HepG2 (cell line): ENCODE data around the gene PRKRIP1. TPM values are rescaled to one million over a fixed set of nuclear protein-coding genes. Genes with fewer than 3 reads are reported as not detected.

Source experiments
- BCL3 ChIP-seq: sonication (generic); formaldehyde crosslinking; IDR thresholded peaks from 2 replicates; pipeline ENCODE4 v1.5.1; 2020; ENCODE audit warnings: mild to moderate bottlenecking, missing genetic modification reagents, moderate library complexity
- CHCHD3 ChIP-seq: sonication (generic); formaldehyde crosslinking; IDR thresholded peaks from 2 replicates; pipeline ENCODE4 v1.8.0; 2022; ENCODE audit warnings: mild to moderate bottlenecking, missing genetic modification reagents, moderate library complexity
- GATAD1 ChIP-seq: IDR thresholded peaks from 2 replicates; pipeline ENCODE4 v1.6.1; 2016; ENCODE audit warnings: missing genetic modification reagents, missing compliant biosample characterization
- GMEB2 ChIP-seq: IDR thresholded peaks from 2 replicates; pipeline ENCODE4 v1.6.1; 2016; ENCODE audit warnings: missing biosample characterization, missing genetic modification reagents, low read depth
- JDP2 ChIP-seq: sonication (generic); formaldehyde crosslinking; IDR thresholded peaks from 2 replicates; pipeline ENCODE4 v1.8.1; 2022; ENCODE audit warnings: missing genetic modification reagents, borderline replicate concordance
- KAT8 ChIP-seq: IDR thresholded peaks from 2 replicates; pipeline ENCODE4 v1.6.1; 2016; ENCODE audit warnings: missing genetic modification reagents, missing compliant biosample characterization
- MAX ChIP-seq: IDR thresholded peaks from 2 replicates; pipeline ENCODE4 v1.6.1; 2012; ENCODE audit warnings: inconsistent platforms
- NAIF1 ChIP-seq: sonication (generic); formaldehyde crosslinking; IDR thresholded peaks from 2 replicates; pipeline ENCODE4 v1.5.0; 2020; ENCODE audit warnings: mild to moderate bottlenecking, missing genetic modification reagents, borderline replicate concordance
- NR2F6 ChIP-seq, 2 experiments: IDR thresholded peaks; 2 replicates each; pipeline ENCODE4 v1.6.1; 2016; ENCODE audit warnings: antibody characterized with exemption in 1 of 2, mild to moderate bottlenecking in 1 of 2
- PHF21A ChIP-seq: sonication (generic); formaldehyde crosslinking; IDR thresholded peaks from 2 replicates; pipeline ENCODE4 v1.5.0; 2020; ENCODE audit warnings: mild to moderate bottlenecking, missing genetic modification reagents
- RBFOX2 ChIP-seq: fragments of 200-400 bp; formaldehyde crosslinking; IDR thresholded peaks from 2 replicates; pipeline ENCODE4 v1.6.1; 2017; ENCODE audit warnings: low read depth, mild to moderate bottlenecking, low read length
- RFXAP ChIP-seq: sonication (generic); formaldehyde crosslinking; IDR thresholded peaks from 2 replicates; pipeline ENCODE4 v1.4.0; 2020; ENCODE audit warnings: missing genetic modification reagents, borderline replicate concordance
- RXRB ChIP-seq: IDR thresholded peaks from 2 replicates; pipeline ENCODE4 v1.6.1; 2016; ENCODE audit warnings: borderline replicate concordance, missing genetic modification reagents, missing compliant biosample characterization
- SP1 ChIP-seq, 2 experiments: fragments of 450-650 bp in 1 of 2; sonication (generic) in 1 of 2; formaldehyde crosslinking in 1 of 2; IDR thresholded peaks; 2 replicates each; pipeline versions ENCODE4 v1.4.0 to v1.6.1; 2016 to 2020; ENCODE audit warnings: missing genetic modification reagents in 1 of 2
- YY1 ChIP-seq: IDR thresholded peaks from 2 replicates; pipeline ENCODE4 v1.6.1; 2011; ENCODE audit warnings: low read length, low read depth, moderate library complexity, mild to moderate bottlenecking; ENCODE audit not compliant: insufficient read depth, insufficient replicate concordance
- ZNF772 ChIP-seq: sonication (generic); formaldehyde crosslinking; IDR thresholded peaks from 2 replicates; pipeline ENCODE4 v1.5.0; 2020; ENCODE audit warnings: mild to moderate bottlenecking, missing genetic modification reagents
- ZNF780A ChIP-seq: sonication (generic); formaldehyde crosslinking; IDR thresholded peaks from 2 replicates; pipeline ENCODE4 v1.8.0; 2022; ENCODE audit warnings: mild to moderate bottlenecking, missing genetic modification reagents, moderate library complexity
- polyA plus RNA-seq, 8 experiments: library from polyadenylated mRNA; depleted of rRNA in 3 of 8; stranded (reverse) in 7 of 8; unstranded in 1 of 8; fragments of >200 nt; fragmentation: Illumina TruSeq in 4 of 8; extraction: Trizol in 4 of 8; gene quantifications; 2 replicates each; pipeline versions ENCODE4 v1.2.1 to v1.2.3, GENCODE V29; 2011 to 2016; ENCODE audit warnings: low read depth in 4 of 8, missing spikeins in 1 of 8, mixed read lengths in 1 of 8; ENCODE audit not compliant: insufficient read depth in 1 of 8
- total RNA-seq, 5 experiments: library from RNA; depleted of rRNA; stranded (reverse); fragments of >200 nt; fragmentation: Illumina TruSeq; extraction: Trizol; gene quantifications; 2 replicates each; pipeline ENCODE4 v1.2.3, GENCODE V29; 2016; ENCODE audit warnings: low read depth in 1 of 5
- TF ChIP-seq, protein P1 (sequence below): sonication (generic); formaldehyde crosslinking; IDR thresholded peaks from 2 replicates; pipeline ENCODE4 v1.4.0; 2020; ENCODE audit warnings: missing genetic modification reagents
- TF ChIP-seq, protein P2 (sequence below), 2 experiments: sonication (generic) in 1 of 2; formaldehyde crosslinking in 1 of 2; IDR thresholded peaks; 2 replicates each; pipeline versions ENCODE4 v1.4.0 to v1.6.1; 2018 to 2020; ENCODE audit warnings: missing genetic modification reagents in 2 of 2, borderline replicate concordance in 1 of 2, low read depth in 1 of 2, mild to moderate bottlenecking in 1 of 2, missing biosample characterization in 1 of 2
- TF ChIP-seq, protein P3 (sequence below): IDR thresholded peaks from 2 replicates; pipeline ENCODE4 v1.6.1; 2016; ENCODE audit warnings: low read depth, control low read depth

Gene PRKRIP1
- total and polyA plus RNA-seq, 2 of the 13 experiments (the other 11 are each of a cell fraction or from before 2014, with no cell fraction given): 13.2 to 16.8 TPM

GRCh38 chr7:102451371-102452054, 55.4 kb downstream of the PRKRIP1 start (continued):
- TF ChIP-seq YY1 (peak; percentile 89), GATAD1 (0 out of 2 replicates have a peak, but pooled peaks have one; percentile 29), CHCHD3 (CRISPR knock-in tag) (no peak), MAX (0 out of 2 replicates have a peak, but pooled peaks have one; percentile 48), PHF21A (CRISPR knock-in tag) (peak; percentile 36; the same call in 1 of the 2 replicates), ZNF772 (CRISPR knock-in tag) (0 out of 2 replicates have a peak, but pooled peaks have one; percentile 17), GMEB2 (CRISPR knock-in tag) (no peak), RFXAP (CRISPR knock-in tag) (0 out of 2 replicates have a peak, but pooled peaks have one; percentile 47), RBFOX2 (0 out of 2 replicates have a peak, but pooled peaks have one; percentile 35), JDP2 (CRISPR knock-in tag) (no peak), NAIF1 (CRISPR knock-in tag) (no peak), ZNF780A (CRISPR knock-in tag) (no peak), RXRB (CRISPR knock-in tag) (no peak), BCL3 (CRISPR knock-in tag) (no peak), NR2F6 (IDR thresholded peaks at IDR 0.05) (no peak), NR2F6 (CRISPR knock-in tag; IDR thresholded peaks at IDR 0.05) (0 out of 2 replicates have a peak, but pooled peaks have one; percentile 14), KAT8 (CRISPR knock-in tag) (peak; percentile 51; the same call in 1 of the 2 replicates), SP1 (IDR thresholded peaks at IDR 0.05) (no peak), SP1 (CRISPR knock-in tag; IDR thresholded peaks at IDR 0.05) (peak; percentile 61; the same call in 1 of the 2 replicates)
- TF ChIP-seq, protein P1, sequence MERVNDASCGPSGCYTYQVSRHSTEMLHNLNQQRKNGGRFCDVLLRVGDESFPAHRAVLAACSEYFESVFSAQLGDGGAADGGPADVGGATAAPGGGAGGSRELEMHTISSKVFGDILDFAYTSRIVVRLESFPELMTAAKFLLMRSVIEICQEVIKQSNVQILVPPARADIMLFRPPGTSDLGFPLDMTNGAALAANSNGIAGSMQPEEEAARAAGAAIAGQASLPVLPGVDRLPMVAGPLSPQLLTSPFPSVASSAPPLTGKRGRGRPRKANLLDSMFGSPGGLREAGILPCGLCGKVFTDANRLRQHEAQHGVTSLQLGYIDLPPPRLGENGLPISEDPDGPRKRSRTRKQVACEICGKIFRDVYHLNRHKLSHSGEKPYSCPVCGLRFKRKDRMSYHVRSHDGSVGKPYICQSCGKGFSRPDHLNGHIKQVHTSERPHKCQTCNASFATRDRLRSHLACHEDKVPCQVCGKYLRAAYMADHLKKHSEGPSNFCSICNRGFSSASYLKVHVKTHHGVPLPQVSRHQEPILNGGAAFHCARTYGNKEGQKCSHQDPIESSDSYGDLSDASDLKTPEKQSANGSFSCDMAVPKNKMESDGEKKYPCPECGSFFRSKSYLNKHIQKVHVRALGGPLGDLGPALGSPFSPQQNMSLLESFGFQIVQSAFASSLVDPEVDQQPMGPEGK: peak; percentile 35
- TF ChIP-seq, protein P2, sequence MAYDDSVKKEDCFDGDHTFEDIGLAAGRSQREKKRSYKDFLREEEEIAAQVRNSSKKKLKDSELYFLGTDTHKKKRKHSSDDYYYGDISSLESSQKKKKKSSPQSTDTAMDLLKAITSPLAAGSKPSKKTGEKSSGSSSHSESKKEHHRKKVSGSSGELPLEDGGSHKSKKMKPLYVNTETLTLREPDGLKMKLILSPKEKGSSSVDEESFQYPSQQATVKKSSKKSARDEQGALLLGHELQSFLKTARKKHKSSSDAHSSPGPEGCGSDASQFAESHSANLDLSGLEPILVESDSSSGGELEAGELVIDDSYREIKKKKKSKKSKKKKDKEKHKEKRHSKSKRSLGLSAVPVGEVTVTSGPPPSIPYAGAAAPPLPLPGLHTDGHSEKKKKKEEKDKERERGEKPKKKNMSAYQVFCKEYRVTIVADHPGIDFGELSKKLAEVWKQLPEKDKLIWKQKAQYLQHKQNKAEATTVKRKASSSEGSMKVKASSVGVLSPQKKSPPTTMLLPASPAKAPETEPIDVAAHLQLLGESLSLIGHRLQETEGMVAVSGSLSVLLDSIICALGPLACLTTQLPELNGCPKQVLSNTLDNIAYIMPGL (CRISPR knock-in tag; IDR thresholded peaks at IDR 0.05; ENCODE audit: borderline replicate concordance in 1 of 2, low read depth in 1 of 2): peak; percentile 21 to 33; a peak in 2 of 4 replicates
- TF ChIP-seq, protein P3, sequence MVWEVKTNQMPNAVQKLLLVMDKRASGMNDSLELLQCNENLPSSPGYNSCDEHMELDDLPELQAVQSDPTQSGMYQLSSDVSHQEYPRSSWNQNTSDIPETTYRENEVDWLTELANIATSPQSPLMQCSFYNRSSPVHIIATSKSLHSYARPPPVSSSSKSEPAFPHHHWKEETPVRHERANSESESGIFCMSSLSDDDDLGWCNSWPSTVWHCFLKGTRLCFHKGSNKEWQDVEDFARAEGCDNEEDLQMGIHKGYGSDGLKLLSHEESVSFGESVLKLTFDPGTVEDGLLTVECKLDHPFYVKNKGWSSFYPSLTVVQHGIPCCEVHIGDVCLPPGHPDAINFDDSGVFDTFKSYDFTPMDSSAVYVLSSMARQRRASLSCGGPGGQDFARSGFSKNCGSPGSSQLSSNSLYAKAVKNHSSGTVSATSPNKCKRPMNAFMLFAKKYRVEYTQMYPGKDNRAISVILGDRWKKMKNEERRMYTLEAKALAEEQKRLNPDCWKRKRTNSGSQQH (CRISPR knock-in tag): no peak
